ENCODE data around the gene OGN. TPM values are rescaled to one million over a fixed set of nuclear protein-coding genes. Genes with fewer than 3 reads are reported as not detected.

The OGN gene
- total RNA-seq, 2 donors from 2014 or later: 210 to 600 TPM

DNA sequence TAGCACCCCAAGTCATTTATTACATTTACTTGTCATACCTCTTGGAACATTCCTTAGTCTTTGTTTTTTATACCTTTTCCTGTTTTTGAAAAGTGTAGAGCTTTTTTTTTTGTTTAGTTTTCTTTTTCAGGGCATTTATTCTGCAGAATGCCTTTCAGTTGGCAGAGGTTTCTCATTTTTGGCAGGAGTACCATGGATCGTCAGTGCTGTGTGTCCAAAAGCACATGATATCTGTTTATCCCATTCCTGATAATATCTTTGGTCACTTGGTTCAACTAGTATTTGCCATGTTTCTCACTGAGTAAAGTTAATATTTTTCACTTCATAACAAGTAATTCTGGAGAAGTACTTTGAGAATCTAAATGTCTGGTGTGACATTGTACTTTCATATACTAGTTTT, 10.7 kb downstream of the OGN start:
- Histone ChIP-seq H3K36me3 (peaks cover 20% of the 10 kb centered on the region), H3K4me1 (ENCODE audit: control insufficient read depth in 1 of 2, low read depth in 2 of 2) (peaks cover 13 to 43% of the 10 kb centered on the region in 2 donors), H3K9me3 (no peaks in the 10 kb centered on the region), H3K4me3 (peak overlapping the region; percentile 12), H3K27me3 (replicated peaks; ENCODE audit: insufficient read depth) (no peaks in the 10 kb centered on the region), H3K27ac (peak overlapping the region; percentile 37 to 57)
- DNase-seq (ENCODE audit: low spot score) (no peak), ATAC-seq (ENCODE audit: insufficient number of reproducible peaks, low FRiP score, low read depth) (no peak)
- TF ChIP-seq, protein P1, sequence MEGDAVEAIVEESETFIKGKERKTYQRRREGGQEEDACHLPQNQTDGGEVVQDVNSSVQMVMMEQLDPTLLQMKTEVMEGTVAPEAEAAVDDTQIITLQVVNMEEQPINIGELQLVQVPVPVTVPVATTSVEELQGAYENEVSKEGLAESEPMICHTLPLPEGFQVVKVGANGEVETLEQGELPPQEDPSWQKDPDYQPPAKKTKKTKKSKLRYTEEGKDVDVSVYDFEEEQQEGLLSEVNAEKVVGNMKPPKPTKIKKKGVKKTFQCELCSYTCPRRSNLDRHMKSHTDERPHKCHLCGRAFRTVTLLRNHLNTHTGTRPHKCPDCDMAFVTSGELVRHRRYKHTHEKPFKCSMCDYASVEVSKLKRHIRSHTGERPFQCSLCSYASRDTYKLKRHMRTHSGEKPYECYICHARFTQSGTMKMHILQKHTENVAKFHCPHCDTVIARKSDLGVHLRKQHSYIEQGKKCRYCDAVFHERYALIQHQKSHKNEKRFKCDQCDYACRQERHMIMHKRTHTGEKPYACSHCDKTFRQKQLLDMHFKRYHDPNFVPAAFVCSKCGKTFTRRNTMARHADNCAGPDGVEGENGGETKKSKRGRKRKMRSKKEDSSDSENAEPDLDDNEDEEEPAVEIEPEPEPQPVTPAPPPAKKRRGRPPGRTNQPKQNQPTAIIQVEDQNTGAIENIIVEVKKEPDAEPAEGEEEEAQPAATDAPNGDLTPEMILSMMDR (IDR thresholded peaks at IDR 0.05): no peak

DNA sequence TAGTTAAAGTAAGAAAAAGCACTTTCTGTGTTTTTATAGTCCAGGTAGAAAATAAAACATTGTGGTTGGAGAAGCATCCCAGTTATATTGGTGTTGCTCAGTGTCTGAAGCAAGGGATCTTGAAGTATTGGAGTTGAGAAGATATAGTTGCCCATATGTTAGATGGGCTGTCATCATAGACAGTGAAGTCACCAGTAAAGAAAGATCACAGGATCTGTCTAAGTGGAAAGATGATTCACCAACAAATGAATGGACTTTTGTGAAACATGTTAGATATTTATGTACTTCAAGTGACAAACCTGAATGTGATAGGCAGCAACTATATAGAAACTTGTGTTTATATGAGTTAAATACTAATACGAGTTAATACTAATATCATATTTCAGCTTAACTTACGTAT, 11.7 kb downstream of the OGN start:
- TF ChIP-seq, protein P1 (IDR thresholded peaks at IDR 0.05): no peak
- DNase-seq (ENCODE audit: low spot score): no peak
- Histone ChIP-seq H3K4me1 (ENCODE audit: control insufficient read depth in 1 of 2, low read depth in 2 of 2) (peaks cover 13 to 45% of the 10 kb centered on the region in 2 donors), H3K4me3 (no peak overlapping the region), H3K27ac (peak overlapping the region; percentile 37 to 57), H3K27me3 (replicated peaks; ENCODE audit: insufficient read depth) (no peaks in the 10 kb centered on the region), H3K36me3 (peaks cover 18% of the 10 kb centered on the region), H3K9me3 (no peaks in the 10 kb centered on the region)
- no peak for ATAC-seq (ENCODE audit: insufficient number of reproducible peaks, low FRiP score, low read depth)

DNA sequence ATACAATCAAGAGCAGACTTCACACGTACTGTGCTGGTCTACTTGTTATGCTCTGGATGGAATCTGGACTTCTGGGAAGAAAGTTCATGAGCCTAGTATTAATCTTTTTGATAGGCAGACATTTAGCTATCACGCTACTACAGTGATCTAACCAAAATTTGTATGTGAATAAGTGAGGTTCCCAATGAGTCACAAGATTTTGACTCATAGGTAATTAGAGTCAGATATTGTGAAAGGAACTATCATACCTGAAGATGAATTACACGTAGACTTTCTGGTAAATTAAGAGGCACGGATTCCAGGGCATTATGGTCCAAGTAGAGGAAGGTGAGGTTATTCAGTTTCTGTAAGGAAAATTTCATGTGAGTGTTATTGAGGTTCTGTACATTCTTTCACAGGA, 18.4 kb downstream of the OGN start:
- no peak for DNase-seq (ENCODE audit: low spot score)
- Histone ChIP-seq H3K36me3 (peaks cover 14% of the 10 kb centered on the region), H3K27ac (peak overlapping the region; percentile 76 to 80), H3K27me3 (replicated peaks; ENCODE audit: insufficient read depth) (no peaks in the 10 kb centered on the region), H3K4me3 (no peak overlapping the region), H3K9me3 (no peaks in the 10 kb centered on the region), H3K4me1 (ENCODE audit: control insufficient read depth in 1 of 2, low read depth in 2 of 2) (peaks cover 6 to 60% of the 10 kb centered on the region in 2 donors)
- ATAC-seq (ENCODE audit: insufficient number of reproducible peaks, low FRiP score, low read depth): no peak
- TF ChIP-seq, protein P1 (IDR thresholded peaks at IDR 0.05): no peak

DNA sequence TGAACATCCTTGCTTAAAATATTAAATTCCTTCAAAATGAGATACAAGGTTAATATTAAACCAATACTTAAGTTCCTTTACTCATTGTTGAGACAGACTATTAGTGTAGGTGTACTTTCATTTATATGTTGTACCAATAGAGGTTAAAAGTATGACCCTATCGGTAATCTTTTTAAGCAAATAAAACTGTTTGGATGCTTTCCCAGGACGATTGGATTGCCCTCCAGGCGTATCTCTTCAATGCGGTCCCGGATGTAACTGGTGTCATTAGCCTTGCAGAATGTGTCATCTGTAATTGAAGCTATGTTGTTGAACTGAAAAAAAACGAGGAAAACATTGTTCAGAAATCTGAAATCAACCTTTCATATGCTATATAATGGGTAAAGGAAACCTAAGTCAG, 18.9 kb downstream of the OGN start:
- Histone ChIP-seq H3K4me3 (no peak overlapping the region), H3K27ac (peak overlapping the region; percentile 76 to 80), H3K36me3 (peaks cover 14% of the 10 kb centered on the region), H3K9me3 (no peaks in the 10 kb centered on the region), H3K27me3 (replicated peaks; ENCODE audit: insufficient read depth) (no peaks in the 10 kb centered on the region), H3K4me1 (ENCODE audit: control insufficient read depth in 1 of 2, low read depth in 2 of 2) (peaks cover 6 to 56% of the 10 kb centered on the region in 2 donors)
- DNase-seq (ENCODE audit: low spot score) (no peak), ATAC-seq (ENCODE audit: insufficient number of reproducible peaks, low FRiP score, low read depth) (no peak)
- TF ChIP-seq, protein P1 (IDR thresholded peaks at IDR 0.05): no peak

DNA sequence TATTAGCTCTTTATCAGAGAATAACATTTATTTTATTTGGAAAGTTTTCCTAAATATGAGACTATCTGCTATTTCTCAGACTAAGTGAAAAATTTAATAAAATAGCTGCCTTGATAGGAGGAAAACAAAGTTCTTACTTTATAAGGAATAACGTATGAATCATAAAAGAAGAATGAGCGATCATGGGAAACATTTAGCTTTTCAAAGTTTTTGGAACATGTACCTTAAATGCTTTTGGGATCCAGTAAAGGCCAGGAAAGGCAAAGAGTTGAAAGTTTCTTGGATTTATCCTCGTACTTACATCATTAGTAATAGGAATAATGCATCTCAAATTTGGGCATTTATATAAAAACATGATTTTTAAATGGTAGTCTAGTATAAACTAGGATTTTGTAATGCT, 19.4 kb downstream of the OGN start:
- ATAC-seq (ENCODE audit: insufficient number of reproducible peaks, low FRiP score, low read depth) (peak; percentile 63), DNase-seq (ENCODE audit: low spot score) (no peak)
- TF ChIP-seq, protein P1 (IDR thresholded peaks at IDR 0.05): no peak
- H3K36me3 ChIP-seq: peaks cover 14% of the 10 kb centered on the region
- H3K9me3 ChIP-seq: no peaks in the 10 kb centered on the region
- H3K27me3 ChIP-seq (replicated peaks; ENCODE audit: insufficient read depth): no peaks in the 10 kb centered on the region
- H3K27ac ChIP-seq: peak overlapping the region; percentile 76 to 80
- peak overlapping the region; percentile 22 for H3K4me3 ChIP-seq
- peaks cover 4 to 51% of the 10 kb centered on the region in 2 donors for H3K4me1 ChIP-seq (ENCODE audit: control insufficient read depth in 1 of 2, low read depth in 2 of 2)

All from thoracic aorta (tissue), 2 donors.